Measurements from ENCODE around the gene UGT1A7.
"Not testable (repeated sequence)": the region's sequence is repeated elsewhere in the genome, so short reads cannot be mapped to it uniquely, and the experiment has no call there.

UGT1A7 gene

DNA sequence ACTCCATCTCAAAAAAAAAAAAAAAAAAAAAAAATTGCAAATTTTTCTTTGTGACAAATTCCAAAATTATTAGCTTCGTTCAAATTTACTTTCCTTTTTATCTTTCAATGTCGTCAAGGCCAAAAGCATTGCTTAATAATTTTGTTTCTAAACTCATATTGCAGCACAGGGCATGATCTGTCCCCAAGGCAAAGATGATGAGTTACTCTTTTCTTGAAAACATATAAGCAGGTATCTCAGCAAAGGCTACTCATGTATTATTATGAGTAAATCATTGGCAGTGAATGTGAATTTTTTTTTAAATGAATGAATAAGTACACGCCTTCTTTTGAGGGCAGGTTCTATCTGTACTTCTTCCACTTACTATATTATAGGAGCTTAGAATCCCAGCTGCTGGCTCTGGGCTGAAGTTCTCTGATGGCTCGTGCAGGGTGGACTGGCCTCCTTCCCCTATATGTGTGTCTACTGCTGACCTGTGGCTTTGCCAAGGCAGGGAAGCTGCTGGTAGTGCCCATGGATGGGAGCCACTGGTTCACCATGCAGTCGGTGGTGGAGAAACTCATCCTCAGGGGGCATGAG lies at the start of gene UGT1A7:
Gene UGT1A7, plus strand, starts transcription at position 381 of the 579 bp plus-strand sequence. Its CDS starts 37 bp downstream, at position 418.
- no peak for DNase-seq

DNA sequence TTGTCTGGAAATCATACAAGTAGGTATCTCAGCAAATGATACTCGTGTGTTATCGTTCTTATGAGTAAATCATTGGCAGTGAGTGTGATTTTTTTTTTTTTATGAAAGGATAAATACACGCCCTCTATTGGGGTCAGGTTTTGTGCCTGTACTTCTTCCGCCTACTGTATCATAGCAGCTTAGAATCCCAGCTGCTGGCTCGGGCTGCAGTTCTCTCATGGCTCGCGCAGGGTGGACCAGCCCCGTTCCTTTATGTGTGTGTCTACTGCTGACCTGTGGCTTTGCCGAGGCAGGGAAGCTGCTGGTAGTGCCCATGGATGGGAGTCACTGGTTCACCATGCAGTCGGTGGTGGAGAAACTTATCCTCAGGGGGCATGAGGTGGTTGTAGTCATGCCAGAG lies 45.4 kb upstream of the UGT1A7 start, which contains the start of gene UGT1A10:
Gene UGT1A10, plus strand, starts transcription at position 143 of the 400 bp plus-strand sequence. Its CDS starts 75 bp downstream, at position 218.
- DNase-seq: not testable (repeated sequence)

DNA sequence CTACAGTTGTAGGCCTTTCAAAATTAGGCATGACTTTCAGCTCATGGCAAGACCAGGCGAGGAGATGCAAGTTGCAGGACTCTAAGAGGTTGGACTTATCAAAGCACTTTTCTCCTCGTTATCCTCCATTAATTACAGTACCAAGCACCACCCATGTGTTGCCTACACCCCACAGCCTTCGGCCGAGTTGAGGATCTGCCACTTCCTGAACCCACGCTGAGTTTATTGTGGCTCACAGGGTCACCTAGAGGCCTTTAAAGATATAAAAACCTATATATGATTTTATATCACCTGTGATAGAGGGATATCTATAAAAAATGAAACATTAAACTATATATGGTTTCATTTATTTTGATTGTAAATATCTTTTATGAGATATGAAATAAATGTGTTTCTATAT lies 42.9 kb upstream of the UGT1A7 start:
- DNase-seq: no peak

DNA sequence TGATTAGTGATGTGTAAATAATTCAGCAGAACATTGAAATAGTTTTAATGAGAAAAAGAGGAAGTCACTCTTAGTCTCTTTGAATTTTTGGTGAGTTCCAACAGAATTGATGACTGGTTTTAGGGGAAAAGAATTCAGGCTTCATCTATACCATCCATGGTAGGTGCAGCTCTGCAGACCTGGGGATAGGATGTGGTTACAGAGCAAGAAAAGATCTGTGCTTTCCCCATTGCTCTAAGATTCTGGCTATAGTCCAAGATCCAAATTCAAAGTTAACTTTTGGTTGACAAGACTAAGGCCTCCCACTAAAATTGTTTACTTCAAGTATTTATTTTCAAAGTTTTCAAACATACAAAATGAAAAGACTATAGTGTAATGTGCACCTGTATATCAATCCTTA lies 41.8 kb upstream of the UGT1A7 start:
- no peak for DNase-seq

GRCh38 chr2:233643128-233643527 lies 38.6 kb upstream of the UGT1A7 start:
- DNase-seq: no peak

DNA sequence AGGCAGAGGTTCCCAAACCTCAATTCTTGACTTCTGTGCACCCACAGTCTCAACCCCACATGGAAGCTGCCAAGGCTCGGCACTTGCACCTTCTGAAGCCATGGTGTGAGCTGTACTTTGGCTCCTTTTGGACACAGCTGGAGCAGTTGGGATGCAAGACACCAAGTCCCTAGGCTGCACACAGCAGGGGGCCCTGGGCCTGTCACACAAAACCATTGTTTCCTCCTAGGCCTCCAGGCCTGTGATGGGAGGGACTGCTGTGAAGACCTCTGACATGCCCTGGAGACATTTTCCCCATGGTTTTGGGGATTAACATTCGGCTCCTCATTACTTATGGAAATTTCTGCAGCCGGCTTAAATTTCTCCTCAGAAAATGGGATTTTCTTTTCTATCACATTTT lies 35.7 kb upstream of the UGT1A7 start:
- DNase-seq: not testable (repeated sequence)

GRCh38 chr2:233650981-233651380 lies 30.7 kb upstream of the UGT1A7 start:
- no peak for DNase-seq

GRCh38 chr2:233651430-233651829 lies 30.3 kb upstream of the UGT1A7 start:
- no peak for DNase-seq

GRCh38 chr2:233654501-233654900 lies 27.2 kb upstream of the UGT1A7 start:
- no peak for DNase-seq

DNA sequence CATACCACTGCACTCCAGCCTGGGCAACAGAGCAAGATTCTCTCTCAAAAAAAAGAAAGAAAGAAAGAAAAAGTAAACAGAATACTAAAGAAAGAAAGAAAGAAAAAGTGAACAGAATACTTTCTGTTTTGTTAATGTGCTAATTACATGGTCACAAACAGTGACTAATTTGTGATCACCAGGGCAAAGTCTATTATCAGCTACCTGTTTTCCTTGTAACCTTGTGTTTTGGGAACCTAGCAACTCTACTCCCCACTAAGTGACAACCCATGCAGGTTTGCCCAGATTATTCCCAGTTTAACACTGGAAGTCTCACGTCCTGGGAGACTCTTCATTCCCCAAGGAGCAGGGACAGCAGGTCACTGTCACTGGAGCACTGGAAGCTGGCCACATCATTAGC lies 26.7 kb upstream of the UGT1A7 start:
- no peak for DNase-seq

- DNase-seq: not testable (repeated sequence)
Observed at GRCh38 chr2:233655943-233656342, 25.8 kb upstream of the UGT1A7 start.

GRCh38 chr2:233656443-233656842 lies 25.3 kb upstream of the UGT1A7 start:
- no peak for DNase-seq

DNA sequence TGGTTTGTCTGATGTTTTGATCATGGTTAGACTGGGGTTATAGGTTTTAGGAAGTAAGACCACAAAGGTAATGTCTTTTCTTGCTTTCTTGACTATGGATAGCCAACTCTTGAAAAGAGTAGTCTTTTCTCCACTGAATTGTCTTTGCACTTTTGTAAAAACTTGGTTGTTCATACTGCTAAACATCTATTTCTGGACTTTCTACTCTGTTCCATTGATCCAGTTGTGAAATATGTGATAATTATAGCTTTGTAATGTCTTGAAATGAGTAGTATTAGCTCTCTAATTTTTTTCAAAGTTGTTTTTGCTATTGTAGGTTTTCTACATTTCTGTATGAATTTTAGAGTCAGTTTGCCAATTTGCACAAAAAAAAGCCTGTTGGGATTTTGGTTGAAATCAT lies 23.1 kb upstream of the UGT1A7 start:
- DNase-seq: no peak

GRCh38 chr2:233663911-233664310 lies 17.8 kb upstream of the UGT1A7 start:
- no peak for DNase-seq

- DNase-seq: no peak
Observed at GRCh38 chr2:233668605-233669260, 13.0 kb upstream of the UGT1A7 start.

DNA sequence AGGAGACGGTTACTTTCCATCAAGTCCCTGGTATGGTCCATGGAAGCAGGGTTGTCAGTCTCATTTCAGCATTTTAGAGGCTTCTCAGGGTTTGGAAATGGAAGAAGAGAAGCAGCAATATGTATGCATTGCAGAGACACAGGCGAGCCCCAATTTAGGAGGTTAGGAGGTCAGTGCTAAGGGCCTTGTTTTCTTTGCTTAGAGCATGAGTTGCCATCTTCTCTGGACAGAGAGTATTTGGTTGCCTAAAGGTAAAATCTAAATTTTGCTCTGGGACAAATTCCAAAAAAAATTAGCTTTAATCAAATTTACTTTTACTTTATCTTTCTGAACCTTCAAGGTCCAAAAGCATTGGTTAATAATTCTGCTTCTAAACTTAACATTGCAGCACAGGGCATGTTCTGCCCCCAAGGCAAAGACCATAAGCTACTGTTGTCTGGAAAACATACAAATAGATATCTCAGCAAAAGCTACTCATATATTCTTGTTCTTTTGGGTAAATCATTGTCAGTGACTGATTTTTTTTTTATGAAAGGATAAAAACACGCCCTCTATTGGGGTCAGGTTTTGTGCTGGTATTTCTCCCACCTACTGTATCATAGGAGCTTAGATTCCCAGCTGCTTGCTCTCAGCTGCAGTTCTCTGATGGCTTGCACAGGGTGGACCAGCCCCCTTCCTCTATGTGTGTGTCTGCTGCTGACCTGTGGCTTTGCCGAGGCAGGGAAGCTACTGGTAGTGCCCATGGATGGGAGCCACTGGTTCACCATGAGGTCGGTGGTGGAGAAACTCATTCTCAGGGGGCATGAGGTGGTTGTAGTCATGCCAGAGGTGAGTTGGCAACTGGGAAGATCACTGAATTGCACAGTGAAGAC lies 10.2 kb upstream of the UGT1A7 start, which contains the start of gene UGT1A9:
Gene UGT1A9, plus strand, starts transcription at position 609 of the 872 bp plus-strand sequence. Its CDS starts 37 bp downstream, at position 646.
- DNase-seq: no peak

DNA sequence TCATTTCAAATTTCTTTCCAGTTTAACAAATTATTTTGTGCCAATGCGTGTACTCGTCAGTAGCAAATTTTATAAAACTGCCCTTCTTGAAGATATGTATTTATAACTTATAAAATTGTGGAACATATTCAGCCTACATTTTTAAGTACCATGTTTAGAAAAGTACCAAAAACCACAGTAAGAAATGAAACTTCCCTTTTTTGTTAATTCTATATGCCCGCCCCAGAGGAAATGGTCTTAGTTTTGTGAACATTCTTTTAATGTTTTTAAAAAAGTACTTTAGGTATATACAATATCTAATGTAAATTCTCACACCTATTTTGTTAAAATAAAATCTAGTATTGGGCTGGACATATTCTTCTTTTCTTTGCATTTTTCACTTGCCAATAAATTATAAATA lies 8.8 kb upstream of the UGT1A7 start:
- no peak for DNase-seq

GRCh38 chr2:233673896-233674295 lies 7.8 kb upstream of the UGT1A7 start:
- no peak for DNase-seq

GRCh38 chr2:233674314-233674713 lies 7.4 kb upstream of the UGT1A7 start:
- no peak for DNase-seq

DNA sequence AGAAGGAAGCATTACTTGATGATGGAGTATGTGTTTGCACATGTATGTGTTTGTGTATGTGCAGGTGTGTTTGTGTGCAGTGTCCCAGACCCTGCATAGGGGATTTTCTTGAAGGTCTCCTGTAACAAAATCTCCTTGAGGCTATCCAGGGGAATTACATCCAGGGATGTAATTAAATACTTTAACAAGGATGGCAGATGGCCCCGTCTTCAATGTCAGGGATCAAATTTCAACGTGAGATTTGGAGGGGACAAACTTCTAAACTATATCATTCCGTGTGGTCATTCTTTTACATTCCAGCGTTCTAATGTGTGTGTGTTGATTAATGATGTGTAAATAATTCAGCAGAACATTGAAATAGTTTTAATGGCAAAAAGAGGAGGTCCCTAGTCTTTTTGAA lies 6.7 kb upstream of the UGT1A7 start:
- no peak for DNase-seq

- no peak for DNase-seq
Observed at GRCh38 chr2:233676046-233676445, 5.7 kb upstream of the UGT1A7 start.

GRCh38 chr2:233679196-233679595 lies 2.5 kb upstream of the UGT1A7 start:
- DNase-seq: no peak

DNA sequence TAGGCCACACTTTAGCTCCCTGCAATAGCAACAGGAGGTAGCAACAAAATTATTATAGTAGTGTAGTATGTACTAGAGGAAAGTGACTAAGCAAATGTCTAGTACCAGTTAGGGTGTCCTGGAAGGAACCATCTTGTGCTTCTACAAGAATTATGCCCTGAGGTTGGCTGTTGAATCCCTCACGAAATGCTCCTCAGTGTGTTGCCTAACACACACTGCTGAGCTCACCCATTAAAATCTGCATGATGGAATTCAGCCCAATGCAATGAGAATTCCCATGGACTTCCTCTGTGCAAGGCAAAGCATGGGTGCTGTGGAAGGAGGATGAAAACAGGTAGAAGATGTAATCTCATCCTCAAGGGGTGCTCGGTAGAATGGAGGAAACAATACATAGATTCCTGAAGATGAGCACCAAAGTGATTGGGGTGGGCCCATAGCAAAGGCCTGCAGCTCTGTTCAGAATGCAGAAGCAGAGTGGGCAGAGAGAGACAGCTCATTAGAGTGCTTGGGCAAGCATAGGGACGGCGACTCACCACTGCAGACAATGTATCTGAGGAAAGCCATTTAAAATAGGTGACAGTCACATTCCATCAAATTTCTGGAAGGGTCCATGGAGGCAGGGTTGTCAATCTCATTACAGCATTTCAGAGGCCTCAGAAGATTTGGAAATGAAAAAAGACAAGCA lies 1.2 kb upstream of the UGT1A7 start:
- DNase-seq: no peak

All from CD4-positive, alpha-beta T cell treated with Interleukin-6 for 4 hours (primary cell).